GM12892 (cell line): Measurements from ENCODE around the gene SNAP25.

Experiments
- DNase-seq: peaks from one replicate; pipeline ENCODE4 v3.0.0; 2011; ENCODE audit not compliant: insufficient read length
- FAIRE-seq: peaks from 2 replicates; lab custom pipeline; 2011; peaks lifted over from hg19 to GRCh38; lab: Jason Lieb, UNC
- POLR2A ChIP-seq: IDR thresholded peaks from 2 replicates; pipeline ENCODE4 v1.6.1; 2011; ENCODE audit warnings: low read depth, low read length, control low read depth
- POLR2AphosphoS5 ChIP-seq: IDR thresholded peaks from 2 replicates; pipeline ENCODE4 v1.6.1; 2011; ENCODE audit warnings: low read depth, low read length, control low read depth
- TAF1 ChIP-seq: IDR thresholded peaks from 2 replicates; pipeline ENCODE4 v1.6.1; 2011; ENCODE audit warnings: low read depth, mild to moderate bottlenecking, control low read depth, low read length, borderline replicate concordance

Gene SNAP25

GRCh38 chr20:10356628-10357027 is 138.0 kb downstream of the SNAP25 start:
- FAIRE-seq (no peak), DNase-seq (no peak)
- TF ChIP-seq POLR2A (no peak), TAF1 (no peak), POLR2AphosphoS5 (no peak)
